Activated CD8-positive, alpha-beta memory T cell treated with anti-CD3 and anti-CD28 coated beads, Interleukin-2, amount 50 U/mL, for 24 hours (primary cell): ENCODE results near the gene GSTA4.
"Not testable (repeated sequence)": the region's sequence is repeated elsewhere in the genome, so short reads cannot be mapped to it uniquely, and the experiment has no call there.

Source experiments
- DNase-seq: peaks from one replicate; pipeline ENCODE4 v3.0.0-alpha.2; 2020; ENCODE audit errors: extremely low read depth

GSTA4 gene

GRCh38 chr6:53014063-53014462, 19.0 kb upstream of the GSTA4 start:
- no peak for DNase-seq

DNA sequence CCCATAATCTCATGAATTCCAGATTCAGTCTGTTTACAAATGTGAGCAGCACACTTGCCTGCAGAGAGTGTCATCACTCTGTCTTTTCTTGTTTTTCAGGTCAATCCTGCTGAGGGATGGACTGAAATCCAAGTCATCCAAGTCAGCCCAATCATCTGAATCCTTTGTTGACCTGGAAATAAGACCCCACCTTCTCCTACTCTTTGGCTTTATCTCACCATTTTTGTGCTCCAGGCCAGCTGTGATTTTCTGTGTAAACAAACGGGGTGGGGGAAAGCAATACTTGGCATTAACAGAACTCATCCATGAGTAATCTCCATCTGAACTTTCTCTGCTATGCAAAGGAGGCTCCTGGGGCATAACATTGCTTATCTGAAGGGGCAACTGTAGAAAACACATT, 16.9 kb upstream of the GSTA4 start:
- no peak for DNase-seq

GRCh38 chr6:53010504-53010903, 15.4 kb upstream of the GSTA4 start:
- no peak for DNase-seq

- DNase-seq = no peak
Observed at GRCh38 chr6:53009511-53009910, 14.4 kb upstream of the GSTA4 start.

GRCh38 chr6:53009056-53009455, 14.0 kb upstream of the GSTA4 start:
- DNase-seq = no peak

DNA sequence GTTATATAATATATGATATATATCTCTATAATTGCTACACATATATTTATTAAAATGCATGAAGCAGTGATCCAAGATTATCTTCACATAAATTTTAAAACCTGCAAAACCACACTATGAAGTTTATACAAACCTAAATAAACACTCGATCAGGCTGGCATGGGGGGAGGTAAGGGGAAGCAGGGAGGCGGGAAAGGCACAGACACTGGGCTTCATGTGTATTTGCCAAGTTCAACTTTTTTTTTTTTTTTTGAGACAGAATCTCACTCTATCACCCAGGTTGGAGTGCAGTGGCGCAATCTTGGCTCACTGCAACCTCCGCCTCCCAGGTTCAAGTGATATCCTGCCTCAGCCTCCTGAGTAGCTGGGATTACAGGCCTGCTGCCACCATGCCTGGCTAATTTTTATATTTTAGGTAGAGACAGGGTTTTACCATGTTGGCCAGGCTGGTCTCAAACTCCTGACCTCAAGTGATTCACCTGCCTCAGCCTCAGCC, 13.2 kb upstream of the GSTA4 start:
- DNase-seq = not testable (repeated sequence)

DNA sequence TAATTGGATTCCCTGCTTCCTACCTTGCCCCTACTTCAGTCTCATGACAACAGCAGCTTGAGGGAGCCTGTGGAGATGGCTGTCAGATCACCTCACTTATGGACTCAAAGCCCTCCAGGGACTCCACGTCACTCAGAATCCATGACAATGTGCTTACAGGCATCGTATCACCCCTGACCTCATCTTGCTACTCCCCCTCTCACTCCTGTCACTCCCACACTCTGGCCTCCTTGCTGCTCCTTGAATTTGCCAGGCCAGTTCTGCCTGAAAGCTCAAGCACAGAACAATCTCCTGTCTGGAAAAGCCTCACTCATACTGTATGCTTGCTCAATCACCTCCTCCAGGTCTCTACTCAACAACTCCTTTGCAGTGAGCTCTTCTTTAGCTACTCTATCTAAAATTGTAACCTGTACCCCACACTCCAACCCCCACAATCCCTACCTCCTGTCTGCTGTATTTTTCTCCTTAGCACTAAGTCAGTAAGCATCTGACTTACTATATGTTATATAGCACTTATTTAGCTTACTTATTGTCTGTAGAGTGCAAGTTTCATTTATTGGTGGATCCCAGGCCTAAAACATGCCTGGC, 10.7 kb upstream of the GSTA4 start:
- no peak for DNase-seq

DNA sequence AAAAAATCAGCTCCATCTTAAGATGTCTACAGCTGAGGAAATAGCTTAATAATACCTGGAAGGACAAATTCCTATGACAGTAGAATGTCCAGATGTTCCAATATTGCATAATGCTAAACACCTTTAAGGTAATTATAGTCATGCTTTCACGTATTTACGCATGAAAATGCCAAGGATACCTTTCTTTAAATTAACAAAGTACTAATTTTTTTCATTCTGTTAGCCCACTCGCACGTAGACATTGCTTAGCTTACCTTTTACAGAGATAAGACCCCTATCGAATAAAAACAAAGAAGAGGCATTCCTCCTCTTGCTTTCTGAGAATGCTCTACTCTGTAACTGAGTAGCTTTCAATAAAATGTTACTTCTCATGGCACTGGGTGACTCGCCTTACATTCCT, 4.4 kb upstream of the GSTA4 start:
- no peak for DNase-seq

DNA sequence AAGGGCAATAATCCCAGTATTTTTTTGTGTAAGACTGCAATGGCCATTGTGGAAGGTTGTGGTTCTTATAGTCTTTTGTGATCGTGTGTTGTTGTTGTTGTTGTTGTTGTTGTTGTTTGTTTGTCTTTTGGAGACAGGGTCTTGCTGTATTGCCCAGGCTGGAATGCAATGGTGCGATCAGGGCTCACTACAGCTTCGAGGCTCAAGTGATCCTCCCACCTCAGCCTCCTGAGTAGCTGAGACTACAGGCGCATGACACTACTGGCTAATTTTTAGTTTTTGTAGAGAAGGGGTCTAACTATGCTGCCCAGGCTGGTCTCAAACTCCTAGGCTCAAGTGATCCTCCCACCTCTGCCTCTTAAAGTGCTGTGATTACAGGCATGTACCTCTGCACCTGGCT, 3.5 kb upstream of the GSTA4 start:
- no peak for DNase-seq

DNA sequence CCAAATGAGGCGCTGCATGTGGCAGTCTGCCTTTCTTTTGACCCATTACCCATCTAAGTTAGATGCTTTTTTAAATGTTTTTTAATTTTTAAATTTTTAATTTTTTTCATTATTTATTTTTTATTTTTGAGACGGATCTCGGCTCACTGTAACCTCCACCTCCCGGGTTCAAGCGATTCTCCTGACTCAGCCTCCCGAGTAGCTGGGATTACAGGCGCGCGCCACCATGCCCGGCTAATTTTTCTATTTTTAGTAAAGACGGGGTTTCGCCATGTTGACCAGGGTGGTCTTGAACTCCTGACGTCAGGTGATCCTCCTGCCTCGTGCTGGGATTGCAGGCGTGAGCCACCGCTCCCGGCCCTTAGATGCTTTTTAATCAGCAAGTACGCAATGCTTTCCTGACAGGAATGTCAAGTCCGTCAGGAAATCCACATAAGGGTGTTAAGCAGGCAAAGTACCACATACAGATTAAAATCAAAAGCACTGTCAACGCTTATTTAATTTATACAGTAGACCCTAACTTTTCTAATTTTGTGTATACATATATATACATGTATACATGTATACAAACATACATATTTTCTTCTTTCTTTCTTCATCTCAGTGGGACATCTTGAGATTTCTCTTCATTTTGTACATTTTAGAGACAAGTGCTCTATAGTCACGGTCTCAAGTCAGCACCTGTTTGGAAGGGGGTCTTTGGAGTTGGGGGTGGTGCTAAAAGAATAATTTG, 995 bp upstream of the GSTA4 start:
- no peak for DNase-seq

GRCh38 chr6:52994839-52995088, 320 bp downstream of the GSTA4 start:
- DNase-seq = no peak

DNA sequence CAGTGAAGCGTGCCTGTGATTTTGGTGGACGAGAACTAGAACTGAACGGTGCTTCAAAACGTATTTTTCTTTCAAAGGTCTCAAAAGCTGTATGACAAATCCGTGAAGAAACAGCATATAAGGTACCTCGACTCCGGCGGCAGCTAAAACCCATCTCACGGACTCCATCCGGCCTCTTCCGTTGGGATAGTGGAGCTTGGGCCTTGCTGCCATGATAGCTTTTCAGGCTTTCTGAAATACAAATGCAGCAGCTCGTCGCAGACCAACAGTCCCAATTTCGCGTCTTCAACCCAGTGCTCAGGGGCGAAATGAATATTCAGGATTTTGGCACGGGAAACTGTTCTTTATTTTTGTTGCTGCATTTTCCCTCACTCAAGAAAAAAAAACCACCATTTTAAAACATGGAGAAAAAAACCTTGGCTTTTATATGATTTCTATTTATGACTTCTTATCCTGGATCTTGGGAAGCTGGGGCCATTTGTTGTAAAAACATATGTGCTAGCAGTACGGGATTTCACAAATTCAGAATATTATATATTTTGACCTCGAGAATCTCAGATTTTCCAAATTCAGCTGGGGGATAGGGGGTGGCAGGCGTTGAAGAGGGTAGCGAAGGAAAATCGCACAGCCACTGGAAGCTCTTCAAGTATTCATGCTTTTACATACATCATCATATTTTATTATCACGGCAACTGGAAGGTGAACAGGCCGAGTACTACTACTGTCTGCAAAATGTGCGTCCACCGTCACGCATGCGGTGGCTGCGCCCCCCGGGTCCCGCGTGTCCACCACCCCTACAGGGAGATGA, 849 bp downstream of the GSTA4 start:
- DNase-seq = no peak

DNA sequence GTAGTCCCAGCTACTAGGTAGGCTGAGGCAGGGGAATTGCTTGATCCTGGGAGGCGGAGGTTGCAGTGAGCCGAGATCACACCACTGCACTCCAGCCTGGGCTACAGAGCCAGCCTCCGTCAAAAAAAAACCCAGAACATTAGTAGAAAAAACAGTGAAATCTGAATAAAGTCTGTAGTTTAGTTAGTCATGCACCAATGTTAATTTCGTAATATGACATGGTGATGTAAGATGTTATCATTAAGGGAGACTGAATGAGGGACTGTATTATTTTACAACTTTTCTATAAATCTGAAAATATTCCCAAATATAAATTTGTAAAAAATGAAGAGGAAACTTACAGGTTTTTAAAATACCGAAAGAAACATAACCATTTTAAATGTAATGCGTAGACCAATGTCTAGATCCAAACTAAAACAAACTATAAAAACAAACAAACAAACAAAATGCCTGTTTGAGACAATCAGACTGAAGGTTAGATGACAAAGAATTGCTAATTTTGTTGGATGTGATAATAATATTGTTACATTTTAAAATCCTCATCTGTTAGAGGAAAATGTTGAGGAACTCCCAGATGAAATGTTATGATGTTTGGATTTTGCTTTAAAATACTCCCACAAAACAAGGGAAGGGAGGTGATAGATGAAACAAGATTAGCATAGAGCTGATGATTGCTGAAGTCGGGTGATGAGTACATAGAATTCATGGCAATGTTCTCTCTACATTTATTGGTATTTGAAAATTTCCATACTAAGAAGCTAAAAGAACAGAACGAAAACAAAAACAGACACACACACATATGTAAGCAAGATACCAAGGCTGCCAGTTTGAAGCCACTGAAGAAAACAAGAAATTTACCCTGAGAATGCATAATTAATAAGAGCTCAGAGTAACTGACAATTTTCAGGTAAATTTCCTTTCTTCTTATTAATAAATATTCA, 1.8 kb downstream of the GSTA4 start:
- no peak for DNase-seq

DNA sequence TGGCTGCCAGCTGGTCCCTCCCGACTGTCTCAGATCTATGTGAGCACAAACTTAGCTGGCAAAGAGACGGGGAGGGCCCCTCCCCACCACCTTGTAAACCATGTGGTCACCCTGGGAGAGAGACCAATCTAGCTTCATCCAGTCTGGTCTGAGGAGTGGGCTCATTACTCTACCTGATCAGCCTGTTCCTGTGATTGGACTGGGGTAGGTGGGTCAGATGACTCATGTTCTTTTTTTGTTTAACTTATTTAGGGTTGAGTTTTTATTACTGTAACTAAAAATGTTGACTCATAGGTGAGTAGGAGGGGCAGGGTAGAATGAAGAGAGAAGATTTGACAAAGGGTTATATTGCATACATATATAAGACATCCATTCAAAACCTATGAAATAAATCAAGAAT, 4.7 kb downstream of the GSTA4 start:
- no peak for DNase-seq

- no peak for DNase-seq
Observed at GRCh38 chr6:52985228-52985627, 9.9 kb downstream of the GSTA4 start.

DNA sequence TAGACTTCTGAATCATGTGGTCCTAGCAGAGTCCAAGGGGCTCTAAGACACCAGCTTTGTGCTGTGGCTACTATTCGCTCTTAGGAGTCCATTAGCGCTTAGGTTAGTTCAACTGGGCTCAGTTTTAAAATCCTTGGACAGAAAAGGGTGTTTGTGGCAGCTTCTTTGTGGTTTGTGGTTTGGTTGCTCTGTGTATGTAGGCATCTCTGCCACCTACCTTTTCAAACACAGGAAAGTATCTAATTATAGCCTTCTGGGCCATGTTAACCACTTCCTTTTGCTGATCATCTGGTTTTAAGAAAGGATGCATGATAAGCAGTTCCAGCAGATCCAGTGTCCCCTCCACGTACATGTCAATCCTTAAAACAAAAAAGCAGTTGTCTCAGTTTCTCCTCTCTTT, 10.8 kb downstream of the GSTA4 start:
- DNase-seq = no peak

DNA sequence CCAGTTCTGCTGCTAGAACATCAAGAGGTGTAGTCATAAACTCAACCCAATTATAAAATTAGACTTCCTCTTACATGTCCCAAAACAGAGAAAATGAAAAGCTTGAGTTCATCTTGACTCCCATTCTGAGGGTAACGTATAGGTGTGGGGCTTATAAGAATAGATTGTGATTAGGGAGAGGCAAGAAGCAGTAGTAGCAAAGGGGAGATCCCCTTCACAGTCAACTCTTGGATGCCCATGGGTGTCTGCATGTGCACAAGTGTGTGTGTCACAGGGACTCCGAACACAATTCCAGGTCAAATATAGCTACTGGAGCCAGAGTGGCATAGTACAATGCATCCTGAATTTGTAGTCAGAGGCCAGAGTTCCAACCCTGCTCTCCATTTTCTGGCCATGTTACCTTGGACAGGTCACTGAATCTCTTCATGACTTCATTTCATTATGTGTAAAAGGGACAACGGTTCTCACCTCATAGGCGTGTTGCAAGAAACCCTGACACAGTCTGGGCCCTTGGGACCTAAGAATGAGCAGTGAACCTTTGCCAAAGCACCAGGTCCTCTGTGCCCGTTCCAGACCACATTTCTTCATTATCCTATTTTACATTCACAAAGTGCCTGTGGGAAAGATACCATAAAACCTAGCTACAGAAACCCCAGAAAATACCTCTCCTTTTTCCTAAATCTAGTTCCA, 11.8 kb downstream of the GSTA4 start:
- no peak for DNase-seq

DNA sequence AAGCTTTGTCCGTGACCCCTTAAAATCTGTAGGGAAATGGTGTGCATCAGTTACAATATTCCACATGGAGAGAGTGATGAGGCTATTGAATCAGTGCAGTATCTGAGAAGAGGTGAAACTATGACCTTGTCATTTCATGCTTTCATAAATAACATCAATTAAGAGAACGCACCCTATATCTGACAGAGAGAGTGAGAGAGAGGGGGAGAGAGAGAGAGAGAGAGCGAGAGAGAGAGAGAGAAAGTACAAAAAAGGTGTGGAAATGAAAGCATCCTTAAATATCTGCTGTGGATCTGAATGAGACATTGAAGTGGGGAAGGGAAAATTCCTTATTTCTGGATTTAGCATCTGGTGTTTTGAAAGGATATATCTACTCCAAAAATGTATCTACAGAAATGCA, 12.4 kb downstream of the GSTA4 start:
- no peak for DNase-seq

- no peak for DNase-seq
Observed at GRCh38 chr6:52981222-52981900, 13.7 kb downstream of the GSTA4 start.

- DNase-seq = no peak
Observed at GRCh38 chr6:52976591-52977035, 18.5 kb downstream of the GSTA4 start.

GRCh38 chr6:52976149-52976548, 18.9 kb downstream of the GSTA4 start:
- DNase-seq = no peak
